ENCODE results near the gene SLC6A2.

The SLC6A2 gene

DNA sequence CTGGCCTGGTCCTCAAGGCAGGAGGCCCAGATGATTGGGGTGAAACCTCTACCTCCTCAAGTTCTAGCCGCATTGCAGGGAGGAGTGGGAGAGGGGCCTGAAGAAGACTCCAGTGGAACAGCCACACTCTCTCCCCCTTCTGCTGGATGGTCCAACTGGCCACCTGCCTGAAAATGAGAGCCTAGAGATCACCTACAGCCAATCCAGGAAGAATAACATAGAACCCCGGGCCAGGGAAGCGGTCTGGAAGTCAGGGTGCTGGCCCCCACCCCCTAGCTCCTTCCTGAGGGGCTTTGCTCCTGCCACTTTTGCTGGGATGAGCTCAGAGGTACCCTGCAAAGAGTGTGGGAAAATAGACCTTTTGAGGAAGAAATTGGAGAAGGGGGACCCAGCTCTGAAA is 1.8 kb downstream of the SLC6A2 start:
- no peak for DNase-seq (ENCODE audit: insufficient read length, low spot score)
- FAIRE-seq, result no peak
- TF ChIP-seq POLR2AphosphoS5 (IDR thresholded peaks at IDR 0.05; ENCODE audit: low read depth, low read length) (no peak), PAX5 (IDR thresholded peaks at IDR 0.05; ENCODE audit: insufficient read depth, low read length, severe bottlenecking) (no peak), SPI1 (IDR thresholded peaks at IDR 0.05; ENCODE audit: low read depth, low read length) (no peak), TAF1 (IDR thresholded peaks at IDR 0.05; ENCODE audit: low read depth, low read length) (no peak), POLR2A (IDR thresholded peaks at IDR 0.05; ENCODE audit: low read depth, low read length) (no peak), POU2F2 (IDR thresholded peaks at IDR 0.05; ENCODE audit: low read depth, low read length) (no peak)

DNA sequence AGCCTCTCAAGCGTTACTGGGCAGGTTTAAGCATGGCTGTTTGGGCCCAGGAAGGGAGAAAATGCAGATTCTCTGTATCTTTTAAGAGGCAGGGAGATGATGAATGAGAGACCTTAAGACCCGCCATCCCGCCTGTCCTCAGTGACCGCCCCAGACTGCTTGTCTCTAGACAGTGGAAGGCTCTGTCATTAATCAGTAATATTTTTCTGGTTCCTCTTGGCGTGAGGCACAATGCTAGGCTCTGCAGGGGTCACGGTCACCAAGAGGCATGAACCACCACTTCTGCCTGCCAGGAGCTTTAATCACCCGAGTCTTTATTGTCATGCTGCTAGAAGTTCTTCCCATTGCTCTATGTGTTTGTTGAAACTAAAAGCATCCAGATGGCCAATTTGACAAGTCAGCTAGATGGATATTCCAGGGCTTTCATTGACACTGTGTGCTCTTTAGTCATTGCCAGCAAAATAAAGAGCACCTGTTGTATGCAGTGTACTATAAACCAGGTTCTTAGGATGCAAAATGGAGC is 3.2 kb downstream of the SLC6A2 start:
- DNase-seq (ENCODE audit: insufficient read length, low spot score) (no peak), FAIRE-seq (no peak)
- TF ChIP-seq POLR2A (IDR thresholded peaks at IDR 0.05; ENCODE audit: low read depth, low read length) (no peak), SPI1 (IDR thresholded peaks at IDR 0.05; ENCODE audit: low read depth, low read length) (no peak), POU2F2 (IDR thresholded peaks at IDR 0.05; ENCODE audit: low read depth, low read length) (no peak), PAX5 (IDR thresholded peaks at IDR 0.05; ENCODE audit: insufficient read depth, low read length, severe bottlenecking) (no peak), POLR2AphosphoS5 (IDR thresholded peaks at IDR 0.05; ENCODE audit: low read depth, low read length) (no peak), TAF1 (IDR thresholded peaks at IDR 0.05; ENCODE audit: low read depth, low read length) (no peak)

DNA sequence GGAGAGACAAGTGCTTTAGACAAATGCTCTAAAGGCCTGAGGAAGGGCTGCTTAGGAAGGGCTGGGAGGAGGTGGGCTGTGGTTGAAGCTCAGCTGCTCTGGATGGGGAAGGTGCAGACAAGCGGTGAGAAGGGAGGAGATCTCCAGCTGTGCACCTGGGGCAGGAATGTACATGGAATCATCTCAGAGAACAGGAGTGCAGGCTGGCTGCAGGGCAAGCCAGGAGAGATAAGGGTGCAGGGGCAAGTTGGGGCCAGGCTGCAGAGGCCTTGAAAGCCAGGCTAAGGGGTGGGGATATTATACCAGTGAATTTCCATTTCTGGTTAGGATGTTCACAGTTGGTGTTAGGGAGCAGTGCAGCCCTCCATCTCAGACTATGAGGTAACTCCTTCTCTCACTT is 4.2 kb downstream of the SLC6A2 start:
- DNase-seq (ENCODE audit: insufficient read length, low spot score) (no peak), FAIRE-seq (no peak)
- no peak for TF ChIP-seq SPI1 (IDR thresholded peaks at IDR 0.05; ENCODE audit: low read depth, low read length)
- no peak for TF ChIP-seq PAX5 (IDR thresholded peaks at IDR 0.05; ENCODE audit: insufficient read depth, low read length, severe bottlenecking)

DNA sequence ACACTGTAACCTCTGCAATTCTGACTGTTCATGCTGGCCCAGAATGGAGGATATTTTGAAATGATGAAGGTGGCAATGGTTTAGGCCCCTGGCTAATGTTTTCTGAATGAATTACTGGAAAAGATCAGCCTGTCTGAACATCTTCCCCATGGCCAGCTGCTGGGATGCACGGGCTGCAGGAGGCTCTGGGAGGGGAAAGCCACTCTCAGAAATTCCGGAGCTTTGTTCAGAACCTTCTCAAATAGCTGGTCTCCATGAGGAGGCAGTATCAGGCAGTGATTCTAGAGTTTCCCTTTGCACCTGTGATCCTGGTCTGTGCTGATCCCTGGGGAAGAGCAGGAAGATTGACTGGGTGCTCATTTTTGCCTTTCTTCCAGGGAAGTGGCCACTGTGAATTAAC is 5.0 kb downstream of the SLC6A2 start:
- TF ChIP-seq PAX5 (IDR thresholded peaks at IDR 0.05; ENCODE audit: insufficient read depth, low read length, severe bottlenecking) (no peak), POLR2AphosphoS5 (IDR thresholded peaks at IDR 0.05; ENCODE audit: low read depth, low read length) (no peak), SPI1 (IDR thresholded peaks at IDR 0.05; ENCODE audit: low read depth, low read length) (no peak), POU2F2 (IDR thresholded peaks at IDR 0.05; ENCODE audit: low read depth, low read length) (no peak), TAF1 (IDR thresholded peaks at IDR 0.05; ENCODE audit: low read depth, low read length) (no peak), POLR2A (IDR thresholded peaks at IDR 0.05; ENCODE audit: low read depth, low read length) (no peak)
- FAIRE-seq (no peak), DNase-seq (ENCODE audit: insufficient read length, low spot score) (no peak)

DNA sequence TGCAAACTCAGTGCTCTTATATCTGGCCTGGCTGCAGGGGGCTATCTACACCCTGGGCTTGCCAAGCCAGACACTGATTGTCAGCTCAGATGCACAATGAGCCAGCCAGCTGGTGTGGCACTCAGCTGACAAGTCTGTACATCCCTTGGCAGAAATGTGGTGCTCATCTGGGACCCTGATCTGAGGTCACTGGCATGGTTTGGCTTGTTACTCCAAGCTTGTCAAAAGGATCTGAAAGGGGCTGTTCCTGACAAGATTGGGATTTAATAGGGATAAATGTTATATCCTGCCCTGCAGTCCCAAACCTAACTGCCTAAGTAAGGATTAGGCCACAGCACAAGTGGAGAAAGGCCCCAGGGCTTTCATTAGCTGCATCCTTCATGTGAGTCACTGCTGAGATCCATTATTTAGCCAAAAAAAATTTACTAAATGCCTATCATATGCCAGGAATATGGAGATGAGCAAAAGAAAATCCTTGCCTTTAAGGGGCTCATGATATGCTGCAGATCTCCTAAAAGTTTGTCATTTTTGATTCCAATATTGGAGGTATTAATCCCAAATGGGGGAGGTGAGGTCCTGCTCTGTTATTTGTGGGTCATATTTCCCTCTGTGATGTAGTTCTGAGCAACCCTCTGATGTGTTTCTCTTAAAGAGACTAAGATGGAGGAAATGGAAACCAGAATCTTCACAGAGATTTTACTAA is 6.3 kb downstream of the SLC6A2 start:
- DNase-seq (ENCODE audit: insufficient read length, low spot score) (no peak), FAIRE-seq (no peak)
- TF ChIP-seq POU2F2 (IDR thresholded peaks at IDR 0.05; ENCODE audit: low read depth, low read length) (no peak), TAF1 (IDR thresholded peaks at IDR 0.05; ENCODE audit: low read depth, low read length) (no peak), SPI1 (IDR thresholded peaks at IDR 0.05; ENCODE audit: low read depth, low read length) (no peak), PAX5 (IDR thresholded peaks at IDR 0.05; ENCODE audit: insufficient read depth, low read length, severe bottlenecking) (no peak), POLR2A (IDR thresholded peaks at IDR 0.05; ENCODE audit: low read depth, low read length) (no peak), POLR2AphosphoS5 (IDR thresholded peaks at IDR 0.05; ENCODE audit: low read depth, low read length) (no peak)

DNA sequence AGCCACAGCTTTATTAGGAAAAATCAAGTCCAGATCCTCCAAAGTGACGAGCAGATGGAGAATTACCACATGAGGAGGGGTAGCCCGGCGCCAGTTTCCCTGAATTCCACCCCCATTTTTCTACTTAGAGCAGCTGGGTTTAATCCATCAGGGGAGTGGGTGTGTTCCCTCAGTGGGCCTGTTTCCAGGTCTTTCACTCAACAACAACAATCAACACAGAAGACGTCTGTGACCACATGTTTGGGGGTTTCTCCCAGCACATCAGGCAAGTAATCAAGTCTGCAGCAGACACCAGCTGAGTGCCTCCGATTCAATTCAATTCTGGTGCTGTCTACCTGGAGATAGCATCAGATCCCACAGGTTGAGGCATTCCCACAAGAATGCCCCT is 6.8 kb downstream of the SLC6A2 start:
- no peak for TF ChIP-seq POU2F2 (IDR thresholded peaks at IDR 0.05; ENCODE audit: low read depth, low read length)
- no peak for TF ChIP-seq POLR2A (IDR thresholded peaks at IDR 0.05; ENCODE audit: low read depth, low read length)
- no peak for TF ChIP-seq TAF1 (IDR thresholded peaks at IDR 0.05; ENCODE audit: low read depth, low read length)
- TF ChIP-seq PAX5 (IDR thresholded peaks at IDR 0.05; ENCODE audit: insufficient read depth, low read length, severe bottlenecking), result no peak
- no peak for TF ChIP-seq SPI1 (IDR thresholded peaks at IDR 0.05; ENCODE audit: low read depth, low read length)
- no peak for TF ChIP-seq POLR2AphosphoS5 (IDR thresholded peaks at IDR 0.05; ENCODE audit: low read depth, low read length)
- DNase-seq (ENCODE audit: insufficient read length, low spot score) (no peak), FAIRE-seq (no peak)

DNA sequence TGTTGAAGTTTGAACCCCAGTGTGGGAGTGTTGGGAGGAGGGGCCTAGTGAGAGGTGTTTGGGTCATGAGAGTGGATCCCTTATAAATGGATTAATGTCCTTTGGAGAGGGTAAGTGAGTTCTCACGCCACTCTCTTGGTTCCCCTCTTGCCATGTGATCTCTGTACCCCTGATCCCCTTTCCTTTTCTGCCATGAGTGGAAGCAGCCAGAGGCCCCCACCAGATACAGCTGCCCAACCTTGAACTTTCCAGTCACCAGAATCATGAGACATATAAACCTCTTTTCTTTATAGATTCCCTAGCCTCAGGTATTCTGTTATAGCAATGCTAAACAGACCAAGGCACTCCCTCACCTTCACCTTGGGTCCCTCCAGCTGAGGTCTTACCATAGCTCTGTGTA is 7.4 kb downstream of the SLC6A2 start:
- FAIRE-seq, result no peak
- TF ChIP-seq PAX5 (IDR thresholded peaks at IDR 0.05; ENCODE audit: insufficient read depth, low read length, severe bottlenecking) (no peak), SPI1 (IDR thresholded peaks at IDR 0.05; ENCODE audit: low read depth, low read length) (no peak), POU2F2 (IDR thresholded peaks at IDR 0.05; ENCODE audit: low read depth, low read length) (no peak), POLR2AphosphoS5 (IDR thresholded peaks at IDR 0.05; ENCODE audit: low read depth, low read length) (no peak), POLR2A (IDR thresholded peaks at IDR 0.05; ENCODE audit: low read depth, low read length) (no peak), TAF1 (IDR thresholded peaks at IDR 0.05; ENCODE audit: low read depth, low read length) (no peak)
- DNase-seq (ENCODE audit: insufficient read length, low spot score), result no peak

DNA sequence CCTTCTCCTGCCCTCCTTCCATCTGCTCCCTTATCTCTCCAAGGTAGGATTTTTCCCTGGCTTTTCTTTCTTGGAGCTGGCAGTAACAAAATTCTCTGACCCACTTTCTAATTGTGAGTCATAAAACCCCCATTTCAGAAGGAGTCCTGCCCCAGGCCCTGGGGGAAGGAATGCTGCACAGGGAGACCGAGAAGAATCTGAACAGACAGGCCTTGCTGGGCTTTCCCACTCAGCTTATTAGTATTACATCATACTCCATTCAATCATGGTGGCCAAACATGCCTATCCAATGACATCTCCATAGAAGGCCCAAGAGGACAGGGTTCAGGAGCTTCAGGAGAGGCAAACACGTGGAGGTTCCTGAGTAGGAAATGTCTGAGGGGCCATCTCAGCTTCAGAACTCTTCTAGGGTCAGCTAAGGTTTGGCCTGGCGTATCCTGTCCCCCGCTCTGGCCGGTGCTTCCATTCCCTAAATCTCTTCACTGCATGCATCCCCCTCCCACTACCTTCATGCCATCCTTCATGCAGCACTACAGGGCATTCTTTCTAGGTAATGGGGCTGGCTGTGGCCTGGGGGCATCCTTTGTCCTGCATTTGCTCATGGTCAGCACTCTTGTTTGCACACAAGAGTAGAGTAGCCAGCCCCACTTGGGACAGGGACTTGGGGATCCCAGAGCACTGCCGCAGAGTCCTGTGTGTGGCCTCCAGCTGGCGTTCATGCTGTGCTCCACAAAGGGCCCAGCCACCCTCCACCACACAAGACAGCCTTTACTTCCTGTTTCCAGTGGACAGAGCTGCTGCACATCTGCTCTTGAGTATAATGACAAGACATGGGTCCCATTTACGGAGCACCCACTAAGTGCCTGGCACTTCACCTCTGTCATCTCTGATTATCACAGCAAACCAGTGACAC is 8.2 kb downstream of the SLC6A2 start:
- FAIRE-seq (no peak), DNase-seq (ENCODE audit: insufficient read length, low spot score) (no peak)
- TF ChIP-seq SPI1 (IDR thresholded peaks at IDR 0.05; ENCODE audit: low read depth, low read length), result no peak
- TF ChIP-seq POLR2AphosphoS5 (IDR thresholded peaks at IDR 0.05; ENCODE audit: low read depth, low read length), result no peak
- no peak for TF ChIP-seq PAX5 (IDR thresholded peaks at IDR 0.05; ENCODE audit: insufficient read depth, low read length, severe bottlenecking)
- TF ChIP-seq POLR2A (IDR thresholded peaks at IDR 0.05; ENCODE audit: low read depth, low read length), result no peak
- TF ChIP-seq TAF1 (IDR thresholded peaks at IDR 0.05; ENCODE audit: low read depth, low read length), result no peak
- no peak for TF ChIP-seq POU2F2 (IDR thresholded peaks at IDR 0.05; ENCODE audit: low read depth, low read length)

DNA sequence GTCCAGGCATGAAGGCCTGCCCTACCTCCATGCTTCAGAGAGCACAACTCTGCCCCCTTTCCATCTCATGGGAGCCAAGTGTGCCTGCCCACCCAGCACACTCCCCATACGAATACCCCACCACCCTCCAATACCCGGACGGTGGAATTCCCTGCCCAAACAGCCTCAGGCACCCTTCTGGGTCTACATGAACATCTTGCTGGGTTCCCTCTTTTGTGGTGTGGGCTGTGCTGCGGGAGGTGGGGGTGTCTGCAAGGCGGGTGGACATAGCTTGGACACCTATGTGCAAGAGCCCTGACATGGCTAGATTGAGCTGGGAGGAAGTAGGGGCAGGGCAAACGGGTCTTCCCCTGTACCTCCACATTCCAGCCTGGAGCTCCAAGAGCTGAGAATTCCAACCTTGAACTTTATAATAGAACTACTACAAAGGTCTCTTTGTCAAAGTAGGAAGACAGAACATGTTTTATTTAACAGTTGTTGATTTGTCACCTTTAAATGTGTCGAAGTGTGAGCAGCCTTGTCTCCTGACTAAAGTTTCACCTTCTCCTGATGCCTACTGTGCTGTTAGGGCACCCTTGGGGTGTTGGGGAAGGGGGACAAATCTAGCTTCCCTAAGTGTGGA is 9.1 kb downstream of the SLC6A2 start:
- TF ChIP-seq TAF1 (IDR thresholded peaks at IDR 0.05; ENCODE audit: low read depth, low read length), result no peak
- no peak for TF ChIP-seq POLR2AphosphoS5 (IDR thresholded peaks at IDR 0.05; ENCODE audit: low read depth, low read length)
- no peak for TF ChIP-seq POLR2A (IDR thresholded peaks at IDR 0.05; ENCODE audit: low read depth, low read length)
- no peak for TF ChIP-seq PAX5 (IDR thresholded peaks at IDR 0.05; ENCODE audit: insufficient read depth, low read length, severe bottlenecking)
- no peak for TF ChIP-seq SPI1 (IDR thresholded peaks at IDR 0.05; ENCODE audit: low read depth, low read length)
- TF ChIP-seq POU2F2 (IDR thresholded peaks at IDR 0.05; ENCODE audit: low read depth, low read length), result no peak
- DNase-seq (ENCODE audit: insufficient read length, low spot score) (no peak), FAIRE-seq (no peak)
